HS-5 (cell line): Measurements from ENCODE around the gene NUDT15.
A peak's percentile ranks its signal among the peaks of the same experiment; 100 is the strongest.
"Not testable (repeated sequence)": the region's sequence is repeated elsewhere in the genome, so short reads cannot be mapped to it uniquely, and the experiment has no call there.

Experiments
- DNase-seq: peaks from one replicate; pipeline ENCODE4 v3.0.0-alpha.2; 2012; ENCODE audit warnings: low read depth

Gene NUDT15

DNA sequence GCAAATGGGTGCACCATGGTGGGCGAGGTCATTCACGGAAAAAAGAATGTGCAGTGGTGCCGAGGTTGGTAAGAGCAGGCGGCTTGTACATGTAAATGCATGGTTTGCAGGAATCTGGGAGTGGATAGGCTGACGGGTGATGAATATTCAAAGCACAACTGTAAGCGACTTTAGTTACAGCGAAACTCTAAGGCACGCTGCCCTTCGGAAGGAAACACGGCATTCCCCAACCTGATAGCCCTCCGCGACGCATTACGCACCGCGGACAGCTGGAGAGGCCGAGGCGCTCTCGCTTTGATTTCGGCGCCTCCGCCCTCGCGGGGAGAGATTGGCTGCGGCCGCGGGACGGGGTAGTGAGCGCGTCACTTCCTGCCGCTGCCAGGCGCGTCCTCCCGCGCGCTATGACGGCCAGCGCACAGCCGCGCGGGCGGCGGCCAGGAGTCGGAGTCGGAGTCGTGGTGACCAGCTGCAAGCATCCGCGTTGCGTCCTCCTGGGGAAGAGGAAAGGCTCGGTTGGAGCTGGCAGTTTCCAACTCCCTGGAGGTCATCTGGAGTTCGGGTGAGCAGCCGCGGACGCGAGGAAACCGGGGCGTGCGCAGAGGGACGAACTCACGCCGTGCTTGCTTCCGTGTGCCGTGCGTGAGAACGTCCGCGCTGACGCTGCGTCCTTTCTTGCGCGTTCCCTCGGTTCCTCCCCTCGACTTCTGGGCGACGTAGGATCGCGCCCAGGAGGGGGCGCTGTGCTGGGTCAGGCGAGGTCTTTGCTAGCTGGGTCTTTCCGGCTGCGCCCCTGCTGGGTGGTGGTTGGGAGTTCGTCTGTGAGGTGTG, at the start of gene NUDT15:
NUDT15 (plus strand) TSS at position 381 of the 828 bp plus-strand sequence; CDS start at position 402, 21 bp downstream.
- DNase-seq, result peak; percentile 54

- no peak for DNase-seq
Observed at GRCh38 chr13:47990427-47990826, 47.1 kb upstream of the NUDT15 start.

DNA sequence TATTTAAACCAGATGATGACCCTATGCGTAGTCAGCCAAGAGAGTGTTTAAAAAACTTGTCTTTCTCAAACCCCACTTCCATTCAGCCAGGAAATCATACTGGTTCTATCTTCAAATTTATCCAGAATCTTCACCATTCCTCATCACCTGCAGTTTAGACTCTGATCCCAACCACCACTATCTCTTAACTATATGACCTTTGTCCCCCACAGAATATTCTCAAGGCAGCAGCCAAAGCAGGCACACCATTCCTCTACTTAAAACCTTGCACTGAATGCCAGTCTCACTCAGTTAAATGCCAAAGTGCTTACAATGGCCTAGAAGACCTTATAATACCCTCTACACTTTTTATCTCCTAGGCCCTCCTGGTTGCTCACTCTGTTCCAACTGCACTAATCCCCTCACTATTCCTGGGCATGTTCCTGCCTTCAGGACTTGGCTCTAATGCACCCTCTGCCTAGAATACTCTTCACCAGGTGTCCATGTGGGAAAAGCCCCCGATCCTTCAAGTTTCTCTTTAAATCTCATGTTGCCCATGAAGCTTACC, 46.5 kb upstream of the NUDT15 start:
- DNase-seq, result no peak

DNA sequence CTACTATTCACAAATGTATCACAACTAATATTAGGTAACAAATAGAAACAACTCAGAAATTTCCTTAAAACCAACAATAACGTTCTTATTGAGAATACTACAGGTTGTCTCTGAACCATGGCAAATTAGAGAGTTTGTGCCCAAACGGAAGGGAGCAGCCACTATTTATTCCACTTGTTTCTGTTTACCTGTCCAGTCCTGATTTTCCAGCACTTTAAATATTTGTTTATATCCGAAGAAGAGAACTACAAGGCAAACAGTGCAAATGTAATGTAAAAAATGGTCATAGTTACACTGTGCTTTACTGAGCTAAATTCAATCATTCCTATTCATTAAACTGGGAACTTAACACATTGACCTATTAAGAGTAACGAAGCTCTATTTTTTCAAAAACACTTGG, 45.7 kb upstream of the NUDT15 start:
- no peak for DNase-seq

GRCh38 chr13:47997384-47997783, 40.1 kb upstream of the NUDT15 start:
- no peak for DNase-seq

DNA sequence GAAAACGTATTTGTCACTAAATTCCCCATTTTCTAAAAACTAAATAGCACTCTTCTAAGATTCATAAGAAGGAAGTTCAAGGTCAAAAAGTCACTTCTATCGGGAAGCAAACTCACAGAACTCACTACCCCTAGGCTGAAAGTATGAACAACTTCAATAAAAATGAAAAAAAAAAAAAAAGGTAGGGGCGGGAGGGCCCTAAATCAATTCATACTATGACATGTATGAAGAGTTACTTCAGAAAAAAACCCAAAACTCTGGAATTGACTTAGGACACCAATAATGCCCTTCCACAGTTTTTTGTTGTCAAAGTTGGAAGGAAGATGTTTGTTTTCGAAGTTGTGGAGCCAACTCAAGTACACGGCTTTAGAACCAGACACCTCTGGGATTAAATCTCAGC, 37.6 kb upstream of the NUDT15 start:
- no peak for DNase-seq

DNA sequence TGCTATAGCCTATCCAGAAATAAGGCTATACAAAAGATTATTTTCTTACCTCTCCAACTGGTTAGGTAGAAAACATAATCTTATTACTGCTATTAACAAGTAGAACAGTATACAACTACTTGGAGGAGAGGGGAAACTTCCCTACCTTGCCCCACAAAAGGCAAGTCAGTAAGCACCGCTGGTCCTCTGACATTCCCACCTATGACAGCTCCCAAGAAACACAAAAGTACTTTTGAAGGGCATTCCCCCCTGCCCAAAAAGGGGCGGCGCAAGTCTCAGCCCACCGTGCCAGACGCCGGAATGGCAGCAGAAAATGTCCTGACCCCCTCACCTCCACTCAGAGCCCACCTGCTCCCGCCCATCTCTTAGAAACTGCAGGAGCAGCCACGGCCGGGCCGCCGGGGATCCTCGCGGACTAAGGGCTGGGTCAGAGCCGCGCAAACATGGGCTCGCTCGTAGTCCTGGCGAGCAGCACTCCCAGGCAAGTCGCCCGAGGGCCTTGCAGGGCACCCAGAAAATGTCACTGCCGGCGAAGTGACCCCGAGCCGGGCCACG, 36.9 kb upstream of the NUDT15 start:
- DNase-seq, result no peak

DNA sequence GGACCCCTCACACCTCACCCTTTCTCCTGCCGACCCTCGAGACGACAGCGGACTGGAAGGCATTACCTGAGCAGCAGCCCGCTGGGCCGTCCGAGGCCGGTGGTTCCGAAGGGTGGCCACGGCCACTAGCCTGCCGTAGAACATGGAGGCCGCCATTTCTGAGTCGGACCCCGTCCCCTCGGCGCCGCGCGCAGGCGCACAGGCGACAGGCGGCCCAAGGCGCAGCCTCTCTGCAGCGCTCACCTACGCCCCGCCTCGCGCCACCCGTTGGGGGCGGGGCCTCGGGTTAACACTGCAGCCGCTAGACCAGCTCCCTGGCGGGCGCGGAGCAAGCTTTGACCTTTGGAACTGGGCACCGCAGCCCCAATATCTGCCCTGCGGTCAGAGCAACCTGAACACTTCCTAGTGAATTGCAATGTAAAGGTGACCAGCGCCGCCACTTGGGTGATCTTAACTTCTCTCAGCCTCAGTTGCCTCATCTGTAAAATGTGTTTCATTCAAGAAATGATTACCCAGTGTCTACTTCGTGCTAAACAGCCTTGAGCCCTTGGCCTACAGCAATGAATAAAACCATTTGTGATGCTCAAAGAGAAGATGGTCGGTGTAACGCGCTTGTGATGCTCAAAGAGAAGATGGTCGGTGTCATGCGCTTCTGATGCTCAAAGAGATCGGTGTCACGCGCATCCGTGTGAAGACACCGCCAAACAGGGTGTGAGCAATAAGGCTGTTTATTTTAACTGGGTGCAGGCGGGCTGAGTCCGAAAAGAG, 36.2 kb upstream of the NUDT15 start, which contains the start of gene SUCLA2:
SUCLA2 (minus strand) TSS at position 160 of the 768 bp plus-strand sequence; CDS start at position 156, 4 bp downstream.
- DNase-seq, result no peak

- DNase-seq, result not testable (repeated sequence)
Observed at GRCh38 chr13:48001999-48002398, 35.5 kb upstream of the NUDT15 start.

DNA sequence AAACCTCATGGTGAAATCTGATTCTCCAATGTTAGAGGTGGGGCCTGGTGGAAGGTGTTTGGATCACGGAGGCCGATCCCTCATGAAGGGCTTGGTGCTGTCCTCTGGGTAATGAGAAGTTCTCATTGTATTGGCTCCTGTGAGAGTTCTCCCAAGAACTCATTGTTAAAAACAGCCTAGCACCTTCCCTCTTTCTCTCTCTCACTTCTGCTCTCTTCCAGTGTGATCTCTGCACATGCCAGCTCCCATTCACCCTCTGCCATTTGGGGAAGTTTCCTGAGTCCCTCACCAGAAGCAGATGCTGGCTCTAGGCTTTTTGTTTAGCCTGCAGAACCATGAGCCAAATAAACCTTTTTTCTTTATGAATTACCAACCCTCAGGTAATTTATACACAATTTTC, 33.3 kb upstream of the NUDT15 start:
- no peak for DNase-seq

DNA sequence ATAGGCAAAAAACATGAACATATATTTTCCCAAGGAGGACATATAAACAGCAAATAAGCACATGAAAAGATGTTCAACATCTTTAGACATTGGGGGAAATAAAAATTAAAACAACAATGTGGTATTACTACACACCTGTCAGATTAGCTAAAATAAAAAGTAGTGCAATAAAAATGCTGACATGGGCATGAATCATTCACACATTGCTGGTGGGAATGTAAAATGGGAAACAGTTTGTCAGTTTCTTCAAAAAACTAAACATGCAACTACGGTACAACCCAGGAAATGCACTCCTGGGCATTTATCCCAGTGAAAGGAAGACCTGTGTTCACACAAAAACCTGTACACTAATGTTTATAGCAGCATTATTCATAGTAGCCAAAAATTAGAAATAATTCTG, 31.1 kb upstream of the NUDT15 start:
- DNase-seq, result no peak

DNA sequence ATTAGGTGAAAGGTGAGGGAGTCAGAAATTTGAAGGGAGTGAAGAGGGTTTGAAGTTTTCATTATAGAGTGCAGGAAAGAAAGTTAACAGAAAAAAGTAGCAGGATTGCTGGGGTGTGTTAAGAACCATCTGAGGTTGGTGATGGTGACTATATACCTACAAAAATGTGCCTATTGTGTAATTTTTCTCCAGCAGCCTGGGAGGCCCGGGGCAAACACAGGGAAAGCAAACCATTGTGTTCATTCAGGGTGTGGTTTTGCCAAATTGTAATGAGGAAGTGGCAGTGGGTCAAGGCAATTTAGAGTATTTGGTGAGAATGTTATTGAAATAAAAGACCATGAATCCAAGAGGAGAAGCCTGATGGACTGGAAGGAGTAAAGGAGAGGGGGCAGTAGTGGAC, 28.2 kb upstream of the NUDT15 start:
- DNase-seq, result peak; percentile 34

- DNase-seq, result no peak
Observed at GRCh38 chr13:48010698-48011097, 26.8 kb upstream of the NUDT15 start.

DNA sequence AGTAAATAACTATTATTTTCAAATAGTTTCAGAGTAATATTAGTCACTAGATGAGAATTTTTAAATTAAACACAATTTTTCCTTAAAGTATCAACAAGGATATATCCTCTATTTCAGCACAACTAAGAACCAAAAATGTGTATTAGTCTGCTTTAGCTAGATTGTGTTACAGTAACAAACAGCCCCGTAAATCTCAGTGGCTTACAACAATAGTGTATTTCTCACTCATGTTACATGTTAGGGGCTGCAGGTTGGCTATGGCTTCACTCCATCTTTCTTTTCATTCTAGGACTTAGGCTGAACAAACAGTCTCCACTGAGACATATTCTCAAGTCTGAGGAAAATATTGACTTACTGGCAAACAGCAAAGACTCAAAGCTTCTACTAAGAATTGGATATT, 24.9 kb upstream of the NUDT15 start:
- no peak for DNase-seq

DNA sequence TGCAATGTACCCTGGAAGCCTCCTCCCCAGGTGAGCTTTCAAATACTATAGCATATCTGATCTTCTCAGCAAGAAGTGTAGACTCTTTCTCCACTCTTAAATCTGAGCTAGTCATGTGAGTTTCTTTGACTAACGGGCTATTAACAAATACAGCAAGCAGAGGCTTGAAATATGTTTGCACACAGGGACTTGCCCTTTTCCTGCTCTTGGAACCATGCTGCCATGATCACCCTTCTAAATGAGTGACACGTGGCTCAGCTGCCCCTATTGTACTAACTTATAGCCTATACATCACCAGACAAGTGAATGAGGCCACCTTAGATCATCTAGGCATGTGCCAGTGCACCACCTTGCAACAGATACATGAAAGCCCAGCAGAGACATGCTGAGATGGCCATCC, 23.2 kb upstream of the NUDT15 start:
- no peak for DNase-seq

GRCh38 chr13:48018637-48019036, 18.9 kb upstream of the NUDT15 start:
- no peak for DNase-seq

- no peak for DNase-seq
Observed at GRCh38 chr13:48019796-48020195, 17.7 kb upstream of the NUDT15 start.

GRCh38 chr13:48028066-48028465, 9.5 kb upstream of the NUDT15 start:
- no peak for DNase-seq

- no peak for DNase-seq
Observed at GRCh38 chr13:48029859-48030258, 7.7 kb upstream of the NUDT15 start.

DNA sequence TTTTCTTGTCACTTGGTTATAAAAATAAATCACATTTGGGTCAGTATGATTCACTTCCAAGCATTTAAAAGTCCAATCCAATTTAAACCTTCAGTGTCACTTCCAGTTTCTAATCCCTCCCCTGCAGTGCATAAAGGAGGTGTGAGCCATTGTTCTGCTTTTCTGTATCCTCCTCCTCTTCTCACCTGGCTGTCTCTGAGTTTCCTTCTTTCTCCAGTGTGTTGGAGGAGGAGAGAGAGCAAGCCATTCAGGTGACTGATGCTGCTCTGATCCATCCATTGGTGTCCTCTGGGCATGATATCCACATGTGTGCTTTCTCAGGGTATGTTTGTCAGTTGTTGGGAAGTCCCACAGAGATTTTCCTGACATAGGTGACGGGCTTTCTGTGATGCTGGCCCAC, 1.2 kb downstream of the NUDT15 start:
- no peak for DNase-seq

- DNase-seq, result no peak
Observed at GRCh38 chr13:48040049-48040448, 2.5 kb downstream of the NUDT15 start.

- no peak for DNase-seq
Observed at GRCh38 chr13:48040896-48041295, 3.4 kb downstream of the NUDT15 start.

GRCh38 chr13:48042894-48043293, 5.4 kb downstream of the NUDT15 start:
- DNase-seq, result no peak
